Hematopoietic multipotent progenitor cell treated with erythropoietin and hydrocortisone succinate and interleukin-3 and kit ligand, for 4 days (in vitro differentiated cells): ENCODE results near the gene METTL24.
A peak's percentile ranks its signal among the peaks of the same experiment; 100 is the strongest.
"Not testable (repeated sequence)": the region's sequence is repeated elsewhere in the genome, so short reads cannot be mapped to it uniquely, and the experiment has no call there.

Experiments used
- DNase-seq: peaks from one replicate; pipeline ENCODE4 v3.0.0-alpha.2; 2015

Gene METTL24

GRCh38 chr6:110359556-110359955, 1.4 kb upstream of the METTL24 start:
- DNase-seq = no peak

- no peak for DNase-seq
These were observed 508 bp upstream of the METTL24 start for GRCh38 chr6:110358553-110359160.

- DNase-seq = no peak
These were observed 868 bp downstream of the METTL24 start for GRCh38 chr6:110357298-110357663.

GRCh38 chr6:110356778-110357177, 1.4 kb downstream of the METTL24 start:
- no peak for DNase-seq

GRCh38 chr6:110355727-110356126, 2.4 kb downstream of the METTL24 start:
- DNase-seq = no peak

GRCh38 chr6:110355022-110355421, 3.1 kb downstream of the METTL24 start:
- DNase-seq = no peak

- DNase-seq = no peak
These were observed 4.0 kb downstream of the METTL24 start for GRCh38 chr6:110354153-110354552.

GRCh38 chr6:110353457-110354001, 4.6 kb downstream of the METTL24 start:
- DNase-seq = no peak

GRCh38 chr6:110352563-110353262, 5.4 kb downstream of the METTL24 start:
- peak; percentile 51 for DNase-seq

- DNase-seq = no peak
These were observed 6.2 kb downstream of the METTL24 start for GRCh38 chr6:110351986-110352385.

- no peak for DNase-seq
These were observed 6.6 kb downstream of the METTL24 start for GRCh38 chr6:110351546-110351945.

- DNase-seq = not testable (repeated sequence)
These were observed 7.6 kb downstream of the METTL24 start for GRCh38 chr6:110350593-110350992.

GRCh38 chr6:110348961-110349690, 9.0 kb downstream of the METTL24 start:
- DNase-seq = no peak

GRCh38 chr6:110345025-110345424, 13.1 kb downstream of the METTL24 start:
- DNase-seq = no peak

GRCh38 chr6:110342759-110343158, 15.4 kb downstream of the METTL24 start:
- DNase-seq = no peak

- DNase-seq = peak; percentile 55
These were observed 16.2 kb downstream of the METTL24 start for GRCh38 chr6:110341663-110342596.

GRCh38 chr6:110341067-110341466, 17.1 kb downstream of the METTL24 start:
- DNase-seq = no peak

GRCh38 chr6:110340392-110340965, 17.7 kb downstream of the METTL24 start:
- DNase-seq = no peak

GRCh38 chr6:110338820-110339470, 19.2 kb downstream of the METTL24 start:
- no peak for DNase-seq

GRCh38 chr6:110337486-110337885, 20.7 kb downstream of the METTL24 start:
- DNase-seq = no peak

- DNase-seq = peak; percentile 18
These were observed 23.5 kb downstream of the METTL24 start for GRCh38 chr6:110334423-110335180.
